ENCODE data around the gene NBAS. TPM values are rescaled to one million over a fixed set of nuclear protein-coding genes. Genes with fewer than 3 reads are reported as not detected.

Gene NBAS
- total and polyA plus RNA-seq, 10 of the 15 experiments (the other 5 are each of a cell fraction or from before 2014, with no cell fraction given): 4.3 to 32.7 (median 20.8) TPM

DNA sequence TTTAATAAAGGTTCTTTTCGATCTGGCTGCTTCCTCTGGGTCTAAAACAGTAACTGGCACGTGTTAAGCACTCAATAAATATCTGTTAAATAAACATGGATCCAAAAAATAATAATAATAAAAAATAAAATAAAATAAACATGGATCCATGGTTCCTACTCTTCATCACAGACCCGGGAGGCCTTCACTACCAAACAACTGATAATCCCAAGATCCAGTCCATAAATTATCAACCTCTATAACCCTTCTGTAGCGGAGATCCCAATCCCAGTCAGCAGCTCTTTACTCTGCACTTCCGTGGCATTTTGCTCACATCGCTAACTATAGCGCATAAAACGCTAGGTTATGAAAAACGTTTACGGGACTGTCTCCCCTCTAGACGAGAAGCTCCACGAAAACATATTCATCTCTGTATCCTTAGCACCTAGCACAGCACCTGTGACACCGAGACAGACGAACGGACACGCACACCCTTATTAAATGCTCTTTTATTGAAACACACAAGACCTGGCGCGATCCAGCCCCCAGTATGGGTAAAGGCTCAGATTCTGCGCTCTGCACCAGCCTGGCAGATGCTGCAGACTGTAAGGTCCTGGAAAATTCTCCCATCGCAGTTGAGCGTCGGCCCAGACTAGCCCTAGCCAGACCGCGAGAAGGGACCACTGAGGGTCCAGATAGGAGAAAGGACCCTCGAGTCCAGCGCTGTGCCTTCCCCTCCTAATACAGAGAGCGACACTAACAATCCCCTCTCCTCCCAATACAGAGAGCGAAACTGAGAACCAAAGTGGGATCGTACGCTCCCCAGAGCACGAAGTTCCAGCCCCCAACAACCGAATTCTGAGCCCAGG lies 770 bp downstream of the NBAS start:
- 6% methylated on average over 28 of the region's 32 CpGs for WGBS (ENCODE audit: insufficient coverage, insufficient replicate concordance, low lambda C conversion rate, missing lambda C conversion rate)
- peak overlapping the region; percentile 100 for H2AFZ ChIP-seq (ENCODE audit: control insufficient read depth, low read depth, low read length)

DNA sequence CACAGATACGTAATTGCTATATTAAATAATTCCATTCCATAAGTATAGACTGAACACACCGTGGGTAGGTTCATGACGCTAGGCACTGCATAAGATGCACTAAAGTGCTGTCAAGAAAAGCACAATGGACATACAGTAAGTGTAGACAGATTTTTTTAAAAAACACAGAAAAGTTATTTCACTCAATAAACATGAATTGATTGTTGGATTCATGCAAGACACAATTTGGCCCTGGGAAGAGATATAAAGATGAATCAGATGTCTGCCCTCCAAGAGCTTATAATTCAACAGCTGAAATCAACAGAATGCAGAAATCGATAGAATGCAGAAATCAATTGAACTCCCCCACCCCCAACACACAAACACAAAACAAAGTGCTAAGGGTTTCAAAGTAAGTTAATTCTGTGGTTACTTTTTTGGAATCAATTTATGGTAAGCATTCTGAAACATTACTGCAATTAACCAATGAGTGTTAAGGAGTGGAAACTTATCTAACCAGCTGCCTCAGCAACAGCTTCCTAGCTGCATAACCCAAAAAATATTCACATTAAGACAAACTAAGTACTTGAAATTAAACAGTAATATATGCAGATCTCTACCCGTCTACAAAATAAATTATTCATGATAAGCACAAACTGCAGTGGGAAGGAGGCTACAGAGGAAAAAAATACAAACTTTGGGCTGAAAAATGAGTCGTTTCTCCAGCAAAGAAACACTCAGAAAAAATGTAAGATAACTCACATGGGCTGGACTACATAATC lies 1.6 kb downstream of the NBAS start:
- no peak overlapping the region for H3K27ac ChIP-seq (ENCODE audit: control insufficient read depth, insufficient read depth)
- peak overlapping the region; percentile 82 for H3K4me2 ChIP-seq (ENCODE audit: control insufficient read depth, insufficient read depth)
- in situ Hi-C loops (cut with MboI): no loop called here
- BruUV-seq (replicated peaks): no TSS peak
- ChIA-PET SMC1A (ENCODE audit: uncharacterized antibody, unreplicated experiment) (interaction anchor here (1.4 to 1.6 kb wide), 2 partner anchors 10 to 11 kb away, joined by 3 read pairs; no protein-coding TSS in a partner anchor), RAD21 (ENCODE audit: unreplicated experiment) (no interaction called here), POLR2A (no interaction called here), CTCF (interaction anchor here (2.0 to 4.7 kb wide), 3 partner anchors 13 to 18 kb away, joined by 9 to 26 read pairs (median 21); no protein-coding TSS in a partner anchor)
- no peak for FAIRE-seq
- peak overlapping the region; percentile 99 for H3K4me3 ChIP-seq
- peak overlapping the region; percentile 84; the same call in 1 of the 2 replicates for H3K9ac ChIP-seq (ENCODE audit: control insufficient read depth, insufficient read depth, low read length)
- peaks cover 24% of the 10 kb centered on the region for H3K79me2 ChIP-seq (ENCODE audit: control insufficient read depth, insufficient read depth, low read length)
- no peak for ATAC-seq
- no peaks in the 10 kb centered on the region for H3K9me3 ChIP-seq (replicated peaks; ENCODE audit: control insufficient read depth, insufficient read depth, low read length)
- no peaks in the 10 kb centered on the region for H3K27me3 ChIP-seq (replicated peaks in 1 of 2; ENCODE audit: control insufficient read depth in 2 of 2, insufficient read depth in 2 of 2, low read length in 1 of 2)
- H3K4me1 ChIP-seq (ENCODE audit: control insufficient read depth, insufficient read depth, low read length): 0 out of 2 replicates have a peak, but pooled peaks cover 3% of the 10 kb centered on the region
- no peaks in the 10 kb centered on the region for H3K36me3 ChIP-seq (ENCODE audit: control insufficient read depth in 2 of 2, insufficient read depth in 2 of 2, low read length in 1 of 2)
- no peak for DNase-seq (ENCODE audit: low read depth, low spot score)
- 86% methylated on average over 6 of the region's 6 CpGs for WGBS (ENCODE audit: insufficient coverage, insufficient replicate concordance, low lambda C conversion rate, missing lambda C conversion rate)
- H4K20me1 ChIP-seq (ENCODE audit: control insufficient read depth, insufficient read depth): no peaks in the 10 kb centered on the region
- H2AFZ ChIP-seq (ENCODE audit: control insufficient read depth, low read depth, low read length): peak overlapping the region; percentile 6; the same call in 1 of the 2 replicates
- intact Hi-C loops (cut with micrococcal nuclease; ENCODE audit: unreplicated experiment): no loop called here
- TF ChIP-seq IKZF1 (conservative IDR thresholded peaks at IDR 0.05) (no peak), BCL11A (IDR thresholded peaks at IDR 0.05; ENCODE audit: low read depth, low read length) (no peak), RCOR1 (conservative IDR thresholded peaks at IDR 0.05; ENCODE audit: low read depth, low read length) (no peak), ZNF207 (IDR thresholded peaks at IDR 0.05; ENCODE audit: borderline replicate concordance) (no peak), PML (IDR thresholded peaks at IDR 0.05; ENCODE audit: low read length) (no peak), FOXM1 (IDR thresholded peaks at IDR 0.05; ENCODE audit: low read depth, low read length) (no peak), CREM (IDR thresholded peaks at IDR 0.05; ENCODE audit: low read depth) (no peak), POLR2AphosphoS5 (IDR thresholded peaks at IDR 0.05; ENCODE audit: low read length) (no peak), CEBPB (IDR thresholded peaks at IDR 0.05; ENCODE audit: borderline replicate concordance in 1 of 2, low read depth in 2 of 2, low read length in 2 of 2) (no peak)
- TF ChIP-seq, protein P1, sequence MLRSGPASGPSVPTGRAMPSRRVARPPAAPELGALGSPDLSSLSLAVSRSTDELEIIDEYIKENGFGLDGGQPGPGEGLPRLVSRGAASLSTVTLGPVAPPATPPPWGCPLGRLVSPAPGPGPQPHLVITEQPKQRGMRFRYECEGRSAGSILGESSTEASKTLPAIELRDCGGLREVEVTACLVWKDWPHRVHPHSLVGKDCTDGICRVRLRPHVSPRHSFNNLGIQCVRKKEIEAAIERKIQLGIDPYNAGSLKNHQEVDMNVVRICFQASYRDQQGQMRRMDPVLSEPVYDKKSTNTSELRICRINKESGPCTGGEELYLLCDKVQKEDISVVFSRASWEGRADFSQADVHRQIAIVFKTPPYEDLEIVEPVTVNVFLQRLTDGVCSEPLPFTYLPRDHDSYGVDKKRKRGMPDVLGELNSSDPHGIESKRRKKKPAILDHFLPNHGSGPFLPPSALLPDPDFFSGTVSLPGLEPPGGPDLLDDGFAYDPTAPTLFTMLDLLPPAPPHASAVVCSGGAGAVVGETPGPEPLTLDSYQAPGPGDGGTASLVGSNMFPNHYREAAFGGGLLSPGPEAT (IDR thresholded peaks at IDR 0.05; ENCODE audit: low read depth): no peak
- TF ChIP-seq, protein P2, sequence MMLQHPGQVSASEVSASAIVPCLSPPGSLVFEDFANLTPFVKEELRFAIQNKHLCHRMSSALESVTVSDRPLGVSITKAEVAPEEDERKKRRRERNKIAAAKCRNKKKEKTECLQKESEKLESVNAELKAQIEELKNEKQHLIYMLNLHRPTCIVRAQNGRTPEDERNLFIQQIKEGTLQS (IDR thresholded peaks at IDR 0.05; ENCODE audit: borderline replicate concordance, extremely low read depth, low read depth, low read length): no peak

More for the DNA sequence above, 770 bp downstream of the NBAS start:
- H3K27ac ChIP-seq (ENCODE audit: control insufficient read depth, insufficient read depth): peak overlapping the region; percentile 45
- DNase-seq (ENCODE audit: low read depth, low spot score) (no peak), ATAC-seq (peak; percentile 74), FAIRE-seq (no peak)
- H3K9ac ChIP-seq (ENCODE audit: control insufficient read depth, insufficient read depth, low read length): peak overlapping the region; percentile 84
- TF ChIP-seq SMAD5 (IDR thresholded peaks at IDR 0.05; ENCODE audit: low read depth) (no peak), TCF7 (IDR thresholded peaks at IDR 0.05; ENCODE audit: borderline replicate concordance) (no peak), CREB1 (IDR thresholded peaks at IDR 0.05; ENCODE audit: low read depth) (no peak), NFIC (IDR thresholded peaks at IDR 0.05; ENCODE audit: low read depth, low read length) (no peak)
- no peaks in the 10 kb centered on the region for H3K36me3 ChIP-seq (ENCODE audit: control insufficient read depth in 2 of 2, insufficient read depth in 2 of 2, low read length in 1 of 2)
- H3K9me3 ChIP-seq (replicated peaks; ENCODE audit: control insufficient read depth, insufficient read depth, low read length): no peaks in the 10 kb centered on the region
- H3K79me2 ChIP-seq (ENCODE audit: control insufficient read depth, insufficient read depth, low read length): peaks cover 24% of the 10 kb centered on the region
- ChIA-PET RAD21 (ENCODE audit: unreplicated experiment) (no interaction called here), SMC1A (ENCODE audit: uncharacterized antibody, unreplicated experiment) (interaction anchor here (1.4 kb wide), 1 partner anchor 11 kb away, joined by 3 read pairs; no protein-coding TSS in a partner anchor), POLR2A (interaction anchor here (1.0 kb wide), 1 partner anchor 9 kb away, joined by 3 read pairs; no protein-coding TSS in a partner anchor), CTCF (interaction anchor here (1.6 to 4.7 kb wide), 3 partner anchors 9 to 17 kb away, joined by 5 to 26 read pairs (median 21); no protein-coding TSS in a partner anchor)
- peak overlapping the region; percentile 99 for H3K4me3 ChIP-seq
- no peaks in the 10 kb centered on the region for H3K27me3 ChIP-seq (replicated peaks in 1 of 2; ENCODE audit: control insufficient read depth in 2 of 2, insufficient read depth in 2 of 2, low read length in 1 of 2)
- in situ Hi-C loops (cut with MboI) (no loop called here), intact Hi-C loops (cut with micrococcal nuclease; ENCODE audit: unreplicated experiment) (no loop called here)
- TSS peak; percentile 78 for BruUV-seq (replicated peaks)
- H3K4me1 ChIP-seq (ENCODE audit: control insufficient read depth, insufficient read depth, low read length): 0 out of 2 replicates have a peak, but pooled peaks cover 3% of the 10 kb centered on the region
- H4K20me1 ChIP-seq (ENCODE audit: control insufficient read depth, insufficient read depth): no peaks in the 10 kb centered on the region
- H3K4me2 ChIP-seq (ENCODE audit: control insufficient read depth, insufficient read depth): peak overlapping the region; percentile 82

Measured in GM12878 (cell line).